Neural cell (in vitro differentiated cells): Measurements from ENCODE around the gene AGBL1. TPM values are rescaled to one million over a fixed set of nuclear protein-coding genes. Genes with fewer than 3 reads are reported as not detected.
A peak's percentile ranks its signal among the peaks of the same experiment; 100 is the strongest.

ENCODE experiments used
- H2AFZ ChIP-seq: fragments of 200-600, 300-800 bp; sonication (generic), shearing (Covaris generic); 2 replicates; pipeline ENCODE4 v1.6.0; 2014; ENCODE audit warnings: low read depth, mild to moderate bottlenecking, antibody characterized with exemption, low read length, moderate library complexity
- H3F3A ChIP-seq: fragments of 200-600 bp; shearing (Covaris generic); 2 replicates; pipeline ENCODE4 v1.6.1; 2016; ENCODE audit warnings: mild to moderate bottlenecking, moderate library complexity, mixed read lengths, antibody characterized with exemption, low read length; ENCODE audit not compliant: insufficient read depth, poor library complexity, severe bottlenecking
- H3K27ac ChIP-seq: fragments of 200-600, 300-800 bp; sonication (generic), shearing (Covaris generic); 2 replicates; pipeline ENCODE4 v1.5.1; 2014; ENCODE audit warnings: mild to moderate bottlenecking, low read length, moderate library complexity
- H3K27me3 ChIP-seq: fragments of 300-800, 200-600 bp; sonication (generic), shearing (Covaris generic); 2 replicates; pipeline ENCODE4 v1.6.0; 2014; ENCODE audit warnings: mild to moderate bottlenecking, low read depth, low read length, moderate library complexity; ENCODE audit not compliant: insufficient read depth
- H3K36me3 ChIP-seq: fragments of 300-800, 200-600 bp; sonication (generic), shearing (Covaris generic); 2 replicates; pipeline ENCODE4 v1.5.1; 2014; ENCODE audit warnings: mild to moderate bottlenecking, antibody characterized with exemption, low read length, moderate library complexity; ENCODE audit not compliant: insufficient read depth
- H3K4me2 ChIP-seq: fragments of 300-800, 200-600 bp; sonication (generic), shearing (Covaris generic); 2 replicates; pipeline ENCODE4 v1.6.0; 2014; ENCODE audit warnings: mild to moderate bottlenecking, low read length
- H3K4me3 ChIP-seq: fragments of 300-800, 200-600 bp; sonication (generic), shearing (Covaris generic); 2 replicates; pipeline ENCODE4 v1.5.1; 2014; ENCODE audit warnings: mild to moderate bottlenecking, low read length, moderate library complexity
- H3K79me2 ChIP-seq: fragments of 200-600 bp; shearing (Covaris generic); replicated peaks from 2 replicates; pipeline ENCODE4 v1.6.0; 2014; ENCODE audit warnings: mild to moderate bottlenecking, low read length, moderate library complexity; ENCODE audit not compliant: insufficient read depth
- H3K9ac ChIP-seq: fragments of 300-800, 200-600 bp; sonication (generic), shearing (Covaris generic); 2 replicates; pipeline ENCODE4 v1.6.1; 2016; ENCODE audit warnings: mild to moderate bottlenecking, low read length, mixed read lengths
- H3K9me2 ChIP-seq: fragments of 200-600 bp; shearing (Covaris generic); 2 replicates; pipeline ENCODE4 v1.6.1; 2016; ENCODE audit warnings: mild to moderate bottlenecking, low read length, mixed read lengths; ENCODE audit not compliant: insufficient read depth
- H3K9me3 ChIP-seq: fragments of 200-600, 300-800 bp; sonication (generic), shearing (Covaris generic); 2 replicates; pipeline ENCODE4 v1.6.1; 2016; ENCODE audit warnings: mild to moderate bottlenecking, mixed run types, low read length, moderate library complexity, mixed read lengths
- H4K20me1 ChIP-seq: fragments of 200-600 bp; shearing (Covaris generic); 2 replicates; pipeline ENCODE4 v1.6.1; 2016; ENCODE audit warnings: mild to moderate bottlenecking, mixed run types; ENCODE audit not compliant: insufficient read depth
- CTCF ChIP-seq: fragments of 450-650 bp; IDR thresholded peaks from 2 replicates; pipeline ENCODE4 v1.5.1; 2014; ENCODE audit warnings: antibody characterized with exemption, mild to moderate bottlenecking, moderate library complexity; ENCODE audit not compliant: poor library complexity, severe bottlenecking
- EP300 ChIP-seq: fragments of 450-650 bp; conservative IDR thresholded peaks from 2 replicates; pipeline ENCODE4 v1.6.1; 2014; ENCODE audit warnings: antibody characterized with exemption, mild to moderate bottlenecking, moderate library complexity; ENCODE audit not compliant: poor library complexity, severe bottlenecking
- EZH2 ChIP-seq: fragments of 200-600, 300-800 bp; shearing (Covaris generic), sonication (generic); IDR thresholded peaks from 2 replicates; pipeline ENCODE4 v1.6.1; 2014; ENCODE audit warnings: antibody characterized with exemption, low read length, borderline replicate concordance, mild to moderate bottlenecking; ENCODE audit not compliant: insufficient read depth, poor library complexity, severe bottlenecking
- MXI1 ChIP-seq: fragments of 450-650 bp; conservative IDR thresholded peaks from 2 replicates; pipeline ENCODE4 v1.6.1; 2014; ENCODE audit warnings: antibody characterized with exemption, mild to moderate bottlenecking; ENCODE audit not compliant: poor library complexity, severe bottlenecking
- POLR2AphosphoS5 ChIP-seq: IDR thresholded peaks from 2 replicates; pipeline ENCODE4 v1.6.1; 2012
- RAD21 ChIP-seq: fragments of 450-650 bp; conservative IDR thresholded peaks from 2 replicates; pipeline ENCODE4 v1.6.1; 2014; ENCODE audit warnings: antibody characterized with exemption, mild to moderate bottlenecking, moderate library complexity
- REST ChIP-seq: IDR thresholded peaks from 2 replicates; pipeline ENCODE4 v1.6.1; 2012; ENCODE audit warnings: borderline replicate concordance
- SMC3 ChIP-seq: fragments of 450-650 bp; conservative IDR thresholded peaks from 2 replicates; pipeline ENCODE4 v1.6.1; 2014; ENCODE audit warnings: antibody characterized with exemption, mild to moderate bottlenecking, moderate library complexity; ENCODE audit not compliant: poor library complexity
- TAF1 ChIP-seq: IDR thresholded peaks from 2 replicates; pipeline ENCODE4 v1.6.1; 2012; ENCODE audit warnings: low read depth
- polyA plus RNA-seq: library from polyadenylated mRNA; depleted of rRNA; stranded (reverse); fragments of >200 nt; gene quantifications from 2 replicates; pipeline ENCODE4 v1.2.3, GENCODE V29; 2014

AGBL1 gene
- polyA plus RNA-seq, 1 donor from 2014 or later, result 0.12 TPM

- Histone ChIP-seq H4K20me1 (no peaks in the 10 kb centered on the region), H3K27ac (no peak overlapping the region), H3F3A (no peaks in the 10 kb centered on the region), H3K9me3 (no peaks in the 10 kb centered on the region), H3K27me3 (no peaks in the 10 kb centered on the region), H3K4me2 (no peak overlapping the region), H2AFZ (no peak overlapping the region), H3K36me3 (no peaks in the 10 kb centered on the region), H3K9ac (no peak overlapping the region), H3K9me2 (no peaks in the 10 kb centered on the region), H3K4me3 (no peak overlapping the region), H3K79me2 (no peaks in the 10 kb centered on the region)
- TF ChIP-seq TAF1 (no peak), EZH2 (no peak), REST (no peak), MXI1 (no peak), POLR2AphosphoS5 (no peak), CTCF (peak; percentile 24), EP300 (no peak), RAD21 (peak; percentile 42), SMC3 (peak; percentile 36)
Observed at GRCh38 chr15:86964271-86964670, 884.6 kb downstream of the AGBL1 start.

GRCh38 chr15:86968244-86968643, 888.6 kb downstream of the AGBL1 start:
- peaks cover 4% of the 10 kb centered on the region for H3F3A ChIP-seq
- no peak overlapping the region for H3K27ac ChIP-seq
- no peak for TF ChIP-seq RAD21
- no peak for TF ChIP-seq EP300
- TF ChIP-seq EZH2, result no peak
- no peak for TF ChIP-seq POLR2AphosphoS5
- TF ChIP-seq MXI1, result no peak
- H3K9me3 ChIP-seq, result no peaks in the 10 kb centered on the region
- H3K4me2 ChIP-seq, result no peak overlapping the region
- no peak overlapping the region for H3K9ac ChIP-seq
- H3K4me3 ChIP-seq, result no peak overlapping the region
- no peak overlapping the region for H2AFZ ChIP-seq
- no peaks in the 10 kb centered on the region for H3K79me2 ChIP-seq
- H3K36me3 ChIP-seq, result no peaks in the 10 kb centered on the region
- no peaks in the 10 kb centered on the region for H3K9me2 ChIP-seq
- H4K20me1 ChIP-seq, result no peaks in the 10 kb centered on the region
- H3K27me3 ChIP-seq, result no peaks in the 10 kb centered on the region
